GM19463 (cell line): ENCODE results near the gene GPR3.
A peak's percentile ranks its signal among the peaks of the same experiment; 100 is the strongest.
"Not testable (repeated sequence)": the region's sequence is repeated elsewhere in the genome, so short reads cannot be mapped to it uniquely, and the experiment has no call there.

Experiments
- ATAC-seq: cut with Tn5 transposase; IDR thresholded peaks from one replicate; pipeline ENCODE4 v1.9.1; 2021; ENCODE audit warnings: mild to moderate bottlenecking, moderate library complexity; ENCODE audit not compliant: unreplicated experiment

The GPR3 gene

GRCh38 chr1:27398405-27399149 is 6.2 kb downstream of the GPR3 start:
- no peak for ATAC-seq

GRCh38 chr1:27399251-27400025 is 7.0 kb downstream of the GPR3 start:
- ATAC-seq: no peak

GRCh38 chr1:27400082-27400962 is 7.9 kb downstream of the GPR3 start:
- ATAC-seq: no peak

- no peak for ATAC-seq
These were observed 8.5 kb downstream of the GPR3 start for GRCh38 chr1:27400963-27401341.

GRCh38 chr1:27402349-27402754 is 9.9 kb downstream of the GPR3 start:
- ATAC-seq: no peak

DNA sequence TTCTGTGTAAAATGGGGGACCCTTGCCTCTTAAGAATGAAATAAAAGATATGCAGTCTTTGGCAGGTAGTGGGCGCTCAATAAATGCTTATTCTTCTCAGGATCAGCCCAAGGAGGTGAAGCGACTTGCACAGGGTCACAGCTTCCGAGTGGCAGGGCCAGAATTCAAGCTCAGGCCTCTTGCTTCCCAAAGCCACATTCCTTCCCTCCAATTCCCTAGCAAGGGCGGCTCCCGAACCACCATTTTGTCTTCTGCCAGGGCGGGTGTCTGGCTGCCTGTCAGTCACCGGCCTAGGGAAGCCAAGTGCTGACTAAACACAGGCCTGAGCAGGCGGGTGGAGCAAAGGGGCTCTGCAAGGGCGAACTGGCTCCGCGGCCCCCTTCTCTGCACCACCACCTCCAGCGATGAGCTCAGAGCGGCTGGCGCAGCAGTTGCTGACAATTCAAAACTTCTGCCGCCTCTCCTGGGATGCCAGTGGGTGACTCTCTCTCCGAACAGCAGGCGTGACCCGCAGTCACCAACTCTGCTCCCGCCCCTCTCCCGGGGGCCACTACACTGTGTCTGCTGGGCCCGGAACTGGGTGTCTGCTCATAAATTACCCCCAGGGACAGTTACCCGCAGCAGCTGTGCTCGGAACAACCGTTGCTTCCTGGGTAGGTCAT is 10.8 kb downstream of the GPR3 start:
- peak; percentile 56 for ATAC-seq

- peak; percentile 13 for ATAC-seq
These were observed 11.5 kb downstream of the GPR3 start for GRCh38 chr1:27403931-27404330.

- ATAC-seq: no peak
These were observed 12.7 kb downstream of the GPR3 start for GRCh38 chr1:27405074-27405473.

GRCh38 chr1:27405598-27406361 is 13.4 kb downstream of the GPR3 start:
- not testable (repeated sequence) for ATAC-seq

DNA sequence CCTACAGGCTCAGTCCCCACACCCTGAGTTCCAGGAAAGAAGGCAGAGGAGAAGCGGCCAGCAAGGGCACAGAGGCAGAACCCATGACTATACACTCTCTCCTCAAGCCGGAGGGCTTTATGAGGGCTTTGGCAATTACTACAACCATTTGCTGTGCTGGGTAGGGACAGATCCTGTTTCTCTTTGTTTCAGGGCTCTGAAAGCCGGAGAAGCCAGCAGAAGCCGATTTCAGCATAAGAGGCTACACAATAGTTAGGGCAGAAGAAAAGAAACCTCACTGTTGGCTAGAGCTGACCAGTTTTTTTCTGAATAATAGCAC is 13.9 kb downstream of the GPR3 start:
- no peak for ATAC-seq

DNA sequence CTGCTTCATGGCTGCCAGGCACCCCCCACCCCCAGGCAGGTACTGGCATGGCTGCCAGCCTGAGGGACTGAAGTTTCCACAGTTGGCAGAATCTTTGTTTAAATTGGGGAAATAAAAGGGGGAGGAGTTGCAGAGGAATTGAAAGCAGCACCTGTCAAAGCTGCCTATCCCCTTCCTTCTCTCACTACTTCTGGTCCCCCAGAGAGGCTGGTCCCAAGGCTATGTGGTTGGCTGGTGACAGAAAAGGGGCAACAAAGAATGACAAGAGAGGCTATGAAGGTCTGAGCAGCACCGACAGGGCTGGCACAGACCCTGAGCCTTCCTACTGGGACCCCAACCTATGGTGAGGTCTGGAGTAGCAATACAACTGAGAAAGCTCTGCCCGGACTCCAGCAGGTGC is 14.4 kb downstream of the GPR3 start:
- ATAC-seq: not testable (repeated sequence)

DNA sequence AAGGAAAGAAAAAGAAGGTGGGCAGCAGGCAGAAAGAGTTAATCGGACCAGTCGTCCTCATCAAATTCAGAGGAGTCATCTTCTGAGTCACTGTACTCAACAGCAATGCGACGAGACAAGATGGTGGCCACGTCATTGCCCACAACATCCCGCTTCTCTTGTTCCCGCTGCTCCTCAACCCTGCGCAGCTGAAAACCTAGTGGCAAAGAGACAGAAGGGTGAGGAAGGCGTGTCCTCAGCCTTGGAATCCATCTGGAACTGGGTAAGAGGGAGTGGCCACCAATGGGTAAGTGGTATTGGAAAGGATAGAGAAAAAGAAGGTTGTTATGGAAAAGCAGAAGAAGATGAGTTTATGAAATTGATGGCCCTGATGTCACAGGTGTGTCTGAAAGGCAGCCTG is 15.7 kb downstream of the GPR3 start:
- ATAC-seq: no peak

DNA sequence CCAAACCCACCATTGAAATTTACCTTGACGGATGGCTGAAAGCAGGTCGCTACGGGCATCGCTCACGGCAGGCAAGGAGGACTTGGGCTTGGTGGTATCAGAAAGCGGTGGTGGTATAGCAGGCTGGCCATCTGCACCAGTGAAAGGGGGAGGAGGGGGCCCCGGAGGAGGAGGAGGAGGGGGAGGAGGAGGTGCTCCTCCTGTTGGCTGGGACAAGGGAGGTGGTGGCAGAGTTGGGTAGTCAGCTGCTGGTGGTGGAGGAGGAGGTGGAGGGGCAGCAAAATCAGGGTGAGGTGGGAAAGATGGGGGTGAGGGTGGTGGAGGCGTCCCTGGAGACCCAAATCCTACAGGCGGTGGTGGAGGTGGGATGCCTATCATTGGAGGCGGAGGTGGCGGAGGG is 17.2 kb downstream of the GPR3 start:
- ATAC-seq: no peak

DNA sequence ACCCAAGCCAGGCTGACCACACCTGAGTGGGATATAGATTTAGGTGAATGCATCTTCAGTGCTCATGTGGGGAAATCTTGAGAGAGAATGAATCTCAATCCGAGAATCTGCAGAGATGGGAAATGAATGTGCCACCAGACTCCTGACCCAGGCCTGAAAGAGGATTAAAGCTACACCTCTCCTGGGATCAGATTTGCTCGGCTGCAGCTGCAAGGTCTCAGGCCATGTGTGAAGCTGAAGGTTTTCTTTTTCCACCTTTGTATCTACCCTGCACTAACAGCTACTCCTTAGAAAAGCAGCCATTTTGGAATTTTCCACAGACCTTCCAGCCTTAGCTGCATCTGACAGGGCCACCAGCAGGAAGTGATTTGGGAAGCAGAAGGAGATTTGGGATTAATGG is 18.3 kb downstream of the GPR3 start:
- ATAC-seq: no peak

DNA sequence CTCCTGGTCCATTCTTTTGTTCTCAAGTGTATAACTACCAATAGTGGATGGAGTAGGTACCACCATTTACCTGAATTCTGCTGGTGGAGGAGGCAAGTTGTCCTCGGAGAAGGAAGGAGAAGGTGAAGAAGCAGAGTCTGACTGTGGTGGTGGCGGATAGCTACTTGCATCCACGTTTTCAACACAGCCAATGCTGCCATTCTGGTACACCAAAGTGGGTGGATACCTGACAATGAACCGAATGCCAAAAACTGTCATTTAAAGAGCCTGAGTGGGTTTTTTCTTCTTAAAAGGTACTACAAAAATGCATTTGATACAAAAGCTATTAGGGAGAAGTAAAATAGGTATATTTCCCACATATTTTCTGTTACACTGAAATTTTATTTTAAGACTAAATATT is 20.1 kb downstream of the GPR3 start:
- ATAC-seq: no peak

- no peak for ATAC-seq
These were observed 20.6 kb downstream of the GPR3 start for GRCh38 chr1:27413004-27413403.

- no peak for ATAC-seq
These were observed 21.7 kb downstream of the GPR3 start for GRCh38 chr1:27414091-27414490.

DNA sequence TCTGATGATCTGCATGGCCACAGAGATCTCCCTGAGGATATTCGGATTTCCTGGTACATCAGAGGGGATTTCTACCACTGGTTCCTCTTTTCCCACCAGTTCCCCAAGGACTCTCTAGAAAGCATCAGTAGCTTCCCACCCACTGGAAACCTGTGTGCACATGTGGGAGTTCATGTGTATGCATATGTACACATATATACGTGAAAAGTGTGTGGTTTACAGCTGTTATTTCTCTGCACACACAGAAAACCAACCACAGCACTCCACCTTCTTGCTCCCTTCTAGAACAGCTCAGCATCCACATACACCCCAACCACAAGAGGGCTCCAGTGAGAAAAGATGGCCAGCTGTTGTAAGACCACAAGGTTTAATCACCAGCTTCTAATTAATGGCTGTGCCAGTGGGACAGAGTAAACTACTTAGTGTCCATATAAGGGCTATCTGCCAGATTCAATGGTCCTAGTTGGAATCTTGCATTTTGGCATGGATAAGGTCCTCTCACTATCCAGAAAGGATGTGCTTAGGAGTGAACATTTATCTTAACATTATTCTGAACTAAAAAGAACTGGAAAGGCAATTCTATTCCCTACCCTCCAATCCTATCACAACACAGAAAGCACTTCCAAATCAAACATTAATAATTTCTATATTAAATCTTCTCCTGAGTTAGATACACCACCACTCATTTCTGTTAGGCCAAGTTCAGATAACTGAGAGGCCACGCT is 24.1 kb downstream of the GPR3 start:
- ATAC-seq: no peak

DNA sequence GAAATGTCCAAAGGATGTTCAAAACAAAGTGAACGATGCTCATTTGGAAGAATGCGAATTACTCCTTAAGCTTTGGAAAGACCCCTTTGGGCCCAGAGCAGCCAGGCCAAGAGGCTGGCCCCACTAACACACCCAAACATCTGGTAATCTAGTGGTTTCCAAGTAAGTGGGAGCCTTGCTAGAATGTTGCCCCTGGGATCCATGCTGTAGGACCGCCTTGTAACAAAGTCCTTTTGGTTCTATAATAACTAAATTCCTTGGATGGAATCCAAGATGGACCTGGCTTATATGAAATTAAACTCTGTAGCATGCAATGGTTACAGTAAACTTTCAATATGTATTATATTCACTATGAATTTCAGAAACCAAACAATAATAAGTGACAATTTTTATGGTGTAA is 25.3 kb downstream of the GPR3 start:
- no peak for ATAC-seq
